ENCODE data around the gene GRAMD2A. TPM values are rescaled to one million over a fixed set of nuclear protein-coding genes. Genes with fewer than 3 reads are reported as not detected.

The GRAMD2A gene
- total RNA-seq, 1 donor from 2014 or later = 2.6 TPM

DNA sequence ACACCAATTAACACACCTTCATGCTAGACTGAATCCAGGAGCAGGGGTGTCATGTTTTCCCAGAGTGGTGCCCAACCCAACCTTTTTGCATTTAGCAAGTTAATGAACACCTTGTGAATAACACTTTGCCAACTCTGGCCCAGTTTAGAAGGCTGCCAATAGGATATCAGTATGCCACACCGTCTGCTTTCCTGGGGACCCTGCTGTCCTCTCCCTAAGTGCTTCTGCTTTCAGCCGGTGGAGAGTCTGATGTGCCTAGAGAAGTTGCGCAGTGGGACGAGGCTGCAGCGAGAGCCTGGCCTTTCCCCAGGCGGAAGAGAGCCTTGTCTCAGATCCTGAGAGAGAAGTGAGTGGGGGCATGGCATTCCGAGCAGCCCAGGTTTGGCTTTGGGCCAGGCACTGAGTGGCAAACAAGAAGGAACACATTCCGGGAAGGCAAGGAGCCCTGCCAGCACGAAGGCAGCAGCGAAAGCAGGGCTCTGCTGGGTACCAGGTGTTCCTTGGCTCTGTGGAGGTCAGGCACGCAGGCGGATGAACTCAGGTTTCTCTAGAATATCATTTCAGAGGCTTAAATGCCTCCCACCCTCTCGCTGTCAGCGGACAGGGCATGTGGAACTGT, 42.5 kb downstream of the GRAMD2A start:
- Mint-ChIP-seq H3K4me3 (peak overlapping the region; percentile 39), H3K27me3 (ENCODE audit: low read depth) (no peaks in the 10 kb centered on the region), H3K27ac (peak overlapping the region; percentile 71), H3K9me3 (no peaks in the 10 kb centered on the region), H3K36me3 (no peaks in the 10 kb centered on the region), H3K4me1 (peaks cover 18% of the 10 kb centered on the region)
- no peak for TF ChIP-seq CTCF (IDR thresholded peaks at IDR 0.05; ENCODE audit: unreplicated experiment)
- DNase-seq (ENCODE audit: low spot score in 2 of 2, unreplicated experiment in 2 of 2) = peak; percentile 46 to 76

DNA sequence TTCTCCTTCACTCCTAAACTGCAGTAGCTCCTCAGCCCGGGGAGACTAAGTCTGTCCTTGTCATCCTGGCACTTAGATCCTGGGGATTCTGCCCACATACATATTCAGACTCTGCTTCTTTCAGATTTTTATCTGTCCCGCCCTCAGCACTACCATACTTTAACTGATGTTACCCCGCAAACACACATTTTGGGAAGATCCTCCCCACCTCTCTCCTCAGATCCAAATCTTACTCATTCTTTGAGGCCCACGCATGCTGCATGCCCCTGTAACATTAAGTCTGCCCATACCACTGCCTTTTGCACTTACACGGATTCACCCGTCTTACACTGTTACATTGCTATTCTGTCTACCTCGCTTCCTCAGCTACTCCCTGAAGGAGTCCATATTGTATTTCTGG, 43.3 kb downstream of the GRAMD2A start:
- DNase-seq (ENCODE audit: low spot score in 2 of 2, unreplicated experiment in 2 of 2) = no peak
- Mint-ChIP-seq H3K36me3 (peaks cover 1% of the 10 kb centered on the region), H3K27me3 (ENCODE audit: low read depth) (no peaks in the 10 kb centered on the region), H3K9me3 (no peaks in the 10 kb centered on the region), H3K4me3 (no peak overlapping the region), H3K27ac (no peak overlapping the region), H3K4me1 (peaks cover 18% of the 10 kb centered on the region)
- no peak for TF ChIP-seq CTCF (IDR thresholded peaks at IDR 0.05; ENCODE audit: unreplicated experiment)

DNA sequence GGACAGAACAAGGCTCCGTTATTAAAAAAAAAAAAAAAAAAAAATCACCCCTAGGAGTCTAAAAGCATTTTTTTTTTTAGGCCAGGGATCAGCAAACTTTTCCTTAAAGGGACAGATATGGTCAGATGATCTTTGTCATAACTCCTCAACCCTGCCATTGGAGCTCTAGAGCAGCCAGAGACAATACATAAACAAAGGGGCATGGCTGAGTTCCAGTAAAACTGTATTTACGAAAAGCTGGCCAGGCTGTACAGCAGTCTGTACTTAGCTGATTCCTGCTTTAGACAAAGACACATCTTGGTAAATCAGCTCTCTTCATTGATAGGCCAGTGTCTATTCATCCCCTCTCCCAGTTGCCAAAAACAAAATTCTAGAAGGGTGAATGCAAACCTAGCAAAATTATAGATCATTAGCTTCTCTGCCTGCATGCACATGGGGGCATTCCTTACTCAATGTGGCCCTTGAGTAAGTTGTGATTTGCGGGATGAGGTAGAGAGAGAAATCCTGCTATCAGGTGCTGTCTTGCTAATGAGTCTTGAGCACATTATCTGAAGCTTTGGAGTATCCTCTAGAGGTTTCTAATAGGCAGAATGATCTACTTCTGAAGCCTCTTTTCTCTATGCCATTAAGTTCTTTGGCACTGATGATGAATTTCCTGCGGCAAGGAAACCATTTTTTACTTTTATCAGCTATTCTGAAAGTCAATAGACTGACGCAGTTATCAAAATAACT, 44.2 kb downstream of the GRAMD2A start:
- no peak for TF ChIP-seq CTCF (IDR thresholded peaks at IDR 0.05; ENCODE audit: unreplicated experiment)
- H3K4me3 Mint-ChIP-seq = no peak overlapping the region
- no peaks in the 10 kb centered on the region for H3K27me3 Mint-ChIP-seq (ENCODE audit: low read depth)
- no peaks in the 10 kb centered on the region for H3K9me3 Mint-ChIP-seq
- H3K27ac Mint-ChIP-seq = no peak overlapping the region
- peaks cover 18% of the 10 kb centered on the region for H3K4me1 Mint-ChIP-seq
- no peak for DNase-seq (ENCODE audit: low spot score in 2 of 2, unreplicated experiment in 2 of 2)
- H3K36me3 Mint-ChIP-seq = peaks cover 1% of the 10 kb centered on the region

DNA sequence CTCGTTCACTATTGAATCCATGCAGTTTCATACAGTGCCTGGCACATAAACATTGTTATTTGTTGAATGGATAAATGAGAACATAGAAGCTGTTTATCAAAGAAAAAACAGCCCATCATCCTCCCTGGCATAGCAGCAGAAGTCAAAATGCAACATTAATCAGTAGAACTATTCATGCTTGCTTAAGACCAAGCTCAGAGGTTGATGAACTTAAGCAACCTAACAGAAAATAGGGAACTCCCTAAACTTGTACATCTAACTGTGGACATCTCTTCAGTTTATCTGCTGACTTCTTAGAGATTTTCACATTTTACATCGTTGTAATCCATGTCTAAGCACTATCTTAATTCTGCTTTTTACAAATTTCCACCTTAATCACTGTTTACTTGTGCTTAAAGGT, 50.2 kb downstream of the GRAMD2A start:
- peaks cover 4% of the 10 kb centered on the region for H3K4me1 Mint-ChIP-seq
- no peak for DNase-seq (ENCODE audit: low spot score in 2 of 2, unreplicated experiment in 2 of 2)
- TF ChIP-seq CTCF (IDR thresholded peaks at IDR 0.05; ENCODE audit: unreplicated experiment) = no peak
- peaks cover 1% of the 10 kb centered on the region for H3K36me3 Mint-ChIP-seq
- H3K27ac Mint-ChIP-seq = no peak overlapping the region
- no peaks in the 10 kb centered on the region for H3K9me3 Mint-ChIP-seq
- no peak overlapping the region for H3K4me3 Mint-ChIP-seq
- no peaks in the 10 kb centered on the region for H3K27me3 Mint-ChIP-seq (ENCODE audit: low read depth)

DNA sequence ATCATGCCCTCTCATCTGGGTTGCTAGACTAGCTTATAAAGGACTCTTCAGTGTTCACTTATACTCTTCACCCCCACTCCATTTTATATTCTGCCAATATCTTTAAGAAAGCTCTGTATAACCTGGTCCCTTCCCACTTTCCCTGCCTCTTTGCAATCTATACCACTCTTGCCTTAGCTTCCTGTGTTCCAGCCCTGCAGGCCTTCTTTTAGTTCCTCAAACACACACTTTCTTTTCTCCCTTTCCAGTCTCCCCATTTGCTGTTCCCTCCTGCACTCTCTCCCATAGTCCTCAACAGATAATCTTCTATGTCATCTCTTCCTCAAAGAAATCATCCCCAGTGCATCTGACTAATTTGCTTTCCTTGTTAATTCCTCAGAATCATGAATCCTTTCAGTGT, 50.7 kb downstream of the GRAMD2A start:
- Mint-ChIP-seq H3K27me3 (ENCODE audit: low read depth) (no peaks in the 10 kb centered on the region), H3K9me3 (no peaks in the 10 kb centered on the region), H3K36me3 (peaks cover 1% of the 10 kb centered on the region), H3K4me3 (no peak overlapping the region), H3K27ac (no peak overlapping the region), H3K4me1 (peaks cover 8% of the 10 kb centered on the region)
- DNase-seq (ENCODE audit: low spot score in 2 of 2, unreplicated experiment in 2 of 2) = no peak
- no peak for TF ChIP-seq CTCF (IDR thresholded peaks at IDR 0.05; ENCODE audit: unreplicated experiment)
